Left lung (tissue), 10 donors: ENCODE results near the gene SLC66A1. TPM values are rescaled to one million over a fixed set of nuclear protein-coding genes. Genes with fewer than 3 reads are reported as not detected.

Source experiments
- ATAC-seq: fragments of 200-7000 bp; cut with Tn5 transposase; one replicate; pipeline ENCODE4 v1.9.1; 2020; ENCODE audit warnings: moderate library complexity
- DNase-seq, 4 donors: peaks; one replicate each; pipeline ENCODE4 v3.0.0-alpha.2; 2013 to 2020
- H3K27ac ChIP-seq, 2 donors: fragments of 200-600 bp; sonication (generic) in 1 of 2; one replicate each; pipeline versions ENCODE4 v1.5.0 to v1.8.0; 2020 to 2021
- H3K27me3 ChIP-seq, 2 donors: fragments of 200-600 bp; sonication (generic) in 1 of 2; one replicate each; pipeline versions ENCODE4 v1.5.0 to v1.8.0; 2020 to 2021
- H3K36me3 ChIP-seq, 2 donors: fragments of 200-600 bp; sonication (generic) in 1 of 2; one replicate each; pipeline versions ENCODE4 v1.5.0 to v1.8.0; 2020 to 2021
- H3K4me1 ChIP-seq, 2 donors: fragments of 200-600 bp; one replicate each; pipeline ENCODE4 v1.8.0; 2021
- H3K4me3 ChIP-seq, 2 donors: fragments of 200-600 bp; sonication (generic) in 1 of 2; one replicate each; pipeline versions ENCODE4 v1.5.0 to v1.8.0; 2020 to 2021; ENCODE audit warnings: mild to moderate bottlenecking in 1 of 2
- H3K9me3 ChIP-seq, 2 donors: fragments of 200-600 bp; sonication (generic) in 1 of 2; one replicate each; pipeline versions ENCODE4 v1.5.0 to v1.8.0; 2020 to 2021
- CTCF ChIP-seq, 2 donors: fragments of 200-600 bp; sonication (generic) in 1 of 2; IDR thresholded peaks; one replicate each; pipeline versions ENCODE4 v1.5.0 to v1.8.0; 2021; ENCODE audit warnings: antibody characterized with exemption in 2 of 2
- intact Hi-C, 2 donors: fragments of 100-400 bp; cut with DNase I; formaldehyde crosslinking; loops; one replicate each; pipeline versions ENCODE4 v1.11.2 to v1.14.2; 2022
- polyA plus RNA-seq, 6 donors: library from polyadenylated mRNA; unstranded; fragments of 120-200 nt; gene quantifications; one replicate each; pipeline ENCODE4 v1.2.1, GENCODE V29; 2013; ENCODE audit not compliant: insufficient read length in 6 of 6
- total RNA-seq, 2 donors: library from RNA; stranded (reverse); fragmentation: NEBNext Ultra II Directional; extraction: Animal tissue kit (Norgen Biotek cat#: 25700); gene quantifications; one replicate each; pipeline ENCODE4 v1.2.1, GENCODE V29; 2021
- donor health status: DM: no; HTN: yes; CAD: no.
- donor health status: DM: no; HTN: no; CAD: no.

The SLC66A1 gene
- total and polyA plus RNA-seq, 8 donors: 7.9 to 21.1 (median 10.2) TPM

- Histone ChIP-seq H3K27ac (no peak overlapping the region), H3K4me3 (peak overlapping the region; percentile 86 to 94), H3K4me1 (peaks cover 16 to 45% of the 10 kb centered on the region in 2 donors), H3K9me3 (no peaks in the 10 kb centered on the region), H3K36me3 (peaks cover 0 to 26% of the 10 kb centered on the region in 2 donors), H3K27me3 (no peaks in the 10 kb centered on the region)
- ATAC-seq (peak; percentile 8), DNase-seq (peak in 1 of 4 donors; percentile 11)
- intact Hi-C loops: no loop called here
- no peak for TF ChIP-seq CTCF (IDR thresholded peaks at IDR 0.05)
Observed at GRCh38 chr1:19310720-19311502, 1.2 kb upstream of the SLC66A1 start.

GRCh38 chr1:19311503-19311930, 609 bp upstream of the SLC66A1 start:
- Histone ChIP-seq H3K9me3 (no peaks in the 10 kb centered on the region), H3K4me3 (peak overlapping the region; percentile 86 to 94), H3K4me1 (peaks cover 16 to 51% of the 10 kb centered on the region in 2 donors), H3K27ac (peak overlapping the region in 1 of 2 donors; percentile 89), H3K27me3 (no peaks in the 10 kb centered on the region), H3K36me3 (peaks cover 0 to 20% of the 10 kb centered on the region in 2 donors)
- DNase-seq (no peak), ATAC-seq (peak; percentile 14)
- intact Hi-C loops: no loop called here
- no peak for TF ChIP-seq CTCF (IDR thresholded peaks at IDR 0.05)

- no peak for ATAC-seq
Observed at GRCh38 chr1:19312782-19313635, 883 bp downstream of the SLC66A1 start.

GRCh38 chr1:19313636-19313959, 1.5 kb downstream of the SLC66A1 start:
- TF ChIP-seq CTCF (IDR thresholded peaks at IDR 0.05): no peak
- ATAC-seq (no peak), DNase-seq (no peak)
- H3K9me3 ChIP-seq: no peaks in the 10 kb centered on the region
- no peaks in the 10 kb centered on the region for H3K27me3 ChIP-seq
- peak overlapping the region in 1 of 2 donors; percentile 48 for H3K27ac ChIP-seq
- H3K4me1 ChIP-seq: peaks cover 16 to 52% of the 10 kb centered on the region in 2 donors
- H3K4me3 ChIP-seq: no peak overlapping the region
- peaks cover 0 to 13% of the 10 kb centered on the region in 2 donors for H3K36me3 ChIP-seq
- intact Hi-C loops: no loop called here

More at GRCh38 chr1:19312782-19313635, 883 bp downstream of the SLC66A1 start:
- H3K27ac ChIP-seq: peak overlapping the region; percentile 75 to 89
- DNase-seq: no peak
- no peaks in the 10 kb centered on the region for H3K9me3 ChIP-seq
- H3K27me3 ChIP-seq: no peaks in the 10 kb centered on the region
- H3K36me3 ChIP-seq: peaks cover 0 to 12% of the 10 kb centered on the region in 2 donors
- intact Hi-C loops: no loop called here
- no peak for TF ChIP-seq CTCF (IDR thresholded peaks at IDR 0.05)
- peaks cover 16 to 52% of the 10 kb centered on the region in 2 donors for H3K4me1 ChIP-seq
- peak overlapping the region; percentile 86 to 94 for H3K4me3 ChIP-seq
